Rectal smooth muscle tissue (tissue), 1 donor: Measurements from ENCODE around the gene KMT2A.
"Not testable (repeated sequence)": the region's sequence is repeated elsewhere in the genome, so short reads cannot be mapped to it uniquely, and the experiment has no call there.

Source experiments
- H3K27ac ChIP-seq: one replicate; pipeline ENCODE4 v1.7.0; 2013; ENCODE audit warnings: low read depth, low read length, inconsistent platforms
- H3K27me3 ChIP-seq: one replicate; pipeline ENCODE4 v1.7.0; 2013; ENCODE audit warnings: low read length; ENCODE audit not compliant: control insufficient read depth, insufficient read depth
- H3K36me3 ChIP-seq: one replicate; pipeline ENCODE4 v1.7.0; 2013; ENCODE audit warnings: low read length; ENCODE audit not compliant: control insufficient read depth, insufficient read depth
- H3K4me1 ChIP-seq: one replicate; pipeline ENCODE4 v1.7.0; 2013; ENCODE audit warnings: low read length; ENCODE audit not compliant: control insufficient read depth, insufficient read depth
- H3K4me3 ChIP-seq: one replicate; pipeline ENCODE4 v1.7.0; 2013; ENCODE audit warnings: low read length
- H3K9ac ChIP-seq: one replicate; pipeline ENCODE4 v1.7.0; 2013; ENCODE audit warnings: low read length

The KMT2A gene

DNA sequence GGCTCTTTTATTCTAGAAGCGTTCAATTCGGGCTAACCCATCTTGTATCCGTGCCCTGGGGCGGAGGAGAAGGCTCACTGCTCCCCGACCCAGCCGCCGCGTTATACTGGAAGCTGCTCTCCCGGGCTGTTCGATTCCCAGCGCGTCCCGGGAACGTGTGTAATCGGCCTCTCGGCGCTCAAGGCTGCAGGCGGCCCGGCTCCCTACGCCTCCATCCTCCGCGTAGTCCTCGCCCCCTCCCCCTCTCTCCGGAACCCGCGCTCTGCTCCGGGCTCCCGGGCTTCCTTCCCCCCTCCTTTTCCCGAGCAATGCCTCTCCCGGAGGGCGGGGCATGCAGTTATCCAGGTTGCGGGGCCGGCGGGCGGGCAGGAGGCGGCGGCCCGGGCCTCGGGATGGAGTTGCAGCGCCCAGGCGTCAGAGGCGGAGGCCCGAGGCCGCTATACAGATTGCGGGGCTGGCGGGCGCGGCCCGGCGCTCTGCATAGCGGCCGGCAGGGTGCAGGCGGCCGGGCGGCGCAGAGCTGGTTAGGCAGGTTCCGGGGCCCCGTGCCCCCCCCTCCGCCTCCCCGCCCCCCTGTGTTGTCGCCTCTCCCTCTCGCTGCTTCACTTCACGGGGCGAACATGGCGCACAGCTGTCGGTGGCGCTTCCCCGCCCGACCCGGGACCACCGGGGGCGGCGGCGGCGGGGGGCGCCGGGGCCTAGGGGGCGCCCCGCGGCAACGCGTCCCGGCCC lies at the start of gene KMT2A:
Gene KMT2A (plus strand): TSS at position 600 of the 732 bp plus-strand sequence. CDS start 21 bp downstream, at position 621.
- H3K36me3 ChIP-seq, result no peaks in the 10 kb centered on the region
- no peaks in the 10 kb centered on the region for H3K27me3 ChIP-seq
- H3K9ac ChIP-seq, result peak within 1 kb of the TSS; percentile 82
- H3K27ac ChIP-seq, result peak within 1 kb of the TSS; percentile 75
- H3K4me3 ChIP-seq, result peak within 1 kb of the TSS; percentile 88
- H3K4me1 ChIP-seq, result peaks cover 7% of the 10 kb centered on the region

DNA sequence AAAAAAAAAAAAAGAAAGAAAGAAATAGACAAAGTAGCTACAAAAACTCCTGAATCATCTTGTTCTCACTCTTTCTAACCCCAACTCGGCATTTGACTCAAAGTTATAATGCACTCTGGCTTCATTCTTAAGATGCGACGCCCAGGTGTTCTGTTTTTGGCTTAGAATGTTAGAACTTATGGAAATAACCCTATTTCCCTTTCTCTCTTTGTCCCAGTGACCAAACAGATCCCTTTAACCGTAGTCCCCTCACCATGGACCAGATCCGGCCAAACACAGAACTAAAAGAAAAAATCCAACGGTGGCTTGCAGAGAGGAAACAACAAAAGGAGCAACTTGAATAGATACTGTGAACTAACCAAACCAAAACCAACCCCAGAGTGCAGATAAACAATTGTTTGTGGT lies 40.2 kb upstream of the KMT2A start:
- Histone ChIP-seq H3K36me3 (peaks cover 8% of the 10 kb centered on the region), H3K27ac (no peak overlapping the region)

DNA sequence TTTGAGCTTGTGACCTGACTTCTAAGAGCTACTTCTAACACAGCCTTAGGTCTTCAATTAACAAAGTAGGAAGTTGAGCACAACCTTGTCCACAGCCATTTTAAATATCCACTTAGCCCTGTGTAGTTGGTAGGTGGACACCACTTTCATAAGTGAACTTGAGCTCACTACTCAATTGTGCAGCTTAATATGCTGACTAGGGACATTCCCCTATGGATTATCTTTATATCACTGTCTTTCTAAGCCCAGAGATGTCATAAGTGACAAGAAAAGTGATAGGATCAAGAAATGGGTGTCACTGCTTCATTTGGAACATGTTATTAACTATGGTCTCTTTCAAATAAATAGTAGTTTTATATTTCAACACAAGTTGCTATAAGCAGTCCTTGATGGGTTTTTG lies 38.8 kb upstream of the KMT2A start:
- no peak overlapping the region for H3K27ac ChIP-seq
- no peak overlapping the region for H3K4me3 ChIP-seq
- H3K27me3 ChIP-seq, result no peaks in the 10 kb centered on the region
- no peak overlapping the region for H3K9ac ChIP-seq
- peaks cover 4% of the 10 kb centered on the region for H3K4me1 ChIP-seq
- H3K36me3 ChIP-seq, result peaks cover 6% of the 10 kb centered on the region

More for the DNA sequence above, 40.2 kb upstream of the KMT2A start:
- Histone ChIP-seq H3K27me3 (no peaks in the 10 kb centered on the region), H3K4me1 (peaks cover 3% of the 10 kb centered on the region), H3K9ac (no peak overlapping the region), H3K4me3 (no peak overlapping the region)

DNA sequence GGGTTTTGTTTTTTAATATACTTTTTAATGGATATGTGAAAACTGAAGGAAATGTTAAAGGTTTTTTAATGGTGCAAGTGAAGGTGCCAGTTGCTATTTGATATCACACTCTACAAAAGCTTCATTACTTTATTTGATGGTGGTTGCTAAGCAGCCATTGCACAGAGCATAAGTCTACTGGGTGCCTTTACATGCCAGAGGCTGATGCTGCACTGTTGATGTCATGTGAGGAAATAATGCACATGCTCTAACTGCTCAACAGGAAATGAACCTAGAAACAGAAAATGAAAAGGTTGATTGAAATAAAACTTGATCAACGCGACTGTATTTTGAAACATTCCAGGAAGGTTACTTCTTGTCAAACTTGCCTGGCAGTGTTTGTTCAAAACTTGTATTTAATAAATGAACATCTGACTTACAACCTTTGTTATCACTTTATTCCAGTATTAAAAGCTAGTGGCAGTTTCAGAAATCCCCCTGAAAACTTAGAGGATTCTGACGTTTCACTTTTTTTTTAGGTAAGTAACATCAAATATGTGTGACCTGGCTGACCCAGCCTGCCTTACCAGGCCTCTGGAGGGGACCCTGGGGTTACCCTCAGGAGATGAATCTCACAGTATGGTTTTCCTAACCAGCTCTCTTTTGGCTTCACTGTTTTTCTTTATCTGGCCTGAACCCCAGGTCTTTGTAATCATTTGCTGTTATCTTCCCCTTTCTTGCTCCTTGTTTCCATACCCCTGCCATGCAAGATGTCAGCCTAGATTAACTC lies 37.3 kb upstream of the KMT2A start:
- Histone ChIP-seq H3K27me3 (no peaks in the 10 kb centered on the region), H3K27ac (no peak overlapping the region), H3K4me1 (peaks cover 11% of the 10 kb centered on the region), H3K9ac (no peak overlapping the region), H3K36me3 (no peaks in the 10 kb centered on the region), H3K4me3 (no peak overlapping the region)

DNA sequence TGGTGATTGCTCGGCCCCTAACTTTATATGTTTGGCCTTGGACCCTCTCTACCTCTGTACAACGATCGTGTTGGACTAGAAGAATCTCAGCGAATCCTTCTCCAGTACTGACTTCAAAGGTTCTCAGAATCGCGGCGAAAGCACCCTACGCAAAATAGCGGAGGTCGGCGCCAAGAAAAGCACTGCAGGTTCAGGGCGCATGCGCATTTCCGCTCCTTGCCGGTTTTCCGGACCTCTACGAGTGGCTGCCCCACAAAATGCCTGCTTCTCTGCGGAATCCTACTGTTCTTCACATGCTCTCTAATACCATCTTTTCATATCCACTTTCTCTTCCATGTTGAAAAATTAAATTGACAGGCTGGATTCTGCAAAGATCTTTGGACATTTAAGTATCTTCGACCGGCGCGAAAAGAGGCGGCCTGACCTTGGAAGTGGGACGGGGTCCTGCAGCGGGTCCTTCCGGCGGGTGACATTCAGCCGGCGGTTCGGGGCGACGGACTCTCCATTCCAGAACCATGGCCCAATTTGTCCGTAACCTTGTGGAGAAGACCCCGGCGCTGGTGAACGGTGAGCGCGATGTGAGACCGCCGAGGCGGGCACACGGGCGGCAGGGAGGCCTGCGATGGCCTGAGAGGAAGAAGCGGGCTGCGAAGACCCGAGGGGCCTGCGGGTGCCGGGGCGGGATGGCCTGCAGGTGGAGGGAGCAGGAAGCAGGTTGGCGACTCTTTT lies 35.0 kb upstream of the KMT2A start, which contains the start of gene ATP5MG:
Gene ATP5MG (plus strand): TSS at position 456 of the 729 bp plus-strand sequence. CDS start 60 bp downstream, at position 516.
- Histone ChIP-seq H3K4me1 (peaks cover 11% of the 10 kb centered on the region), H3K27me3 (no peaks in the 10 kb centered on the region), H3K36me3 (no peaks in the 10 kb centered on the region), H3K4me3 (peak within 1 kb of the TSS; percentile 96), H3K9ac (peak within 1 kb of the TSS; percentile 82), H3K27ac (peak within 1 kb of the TSS; percentile 92)

DNA sequence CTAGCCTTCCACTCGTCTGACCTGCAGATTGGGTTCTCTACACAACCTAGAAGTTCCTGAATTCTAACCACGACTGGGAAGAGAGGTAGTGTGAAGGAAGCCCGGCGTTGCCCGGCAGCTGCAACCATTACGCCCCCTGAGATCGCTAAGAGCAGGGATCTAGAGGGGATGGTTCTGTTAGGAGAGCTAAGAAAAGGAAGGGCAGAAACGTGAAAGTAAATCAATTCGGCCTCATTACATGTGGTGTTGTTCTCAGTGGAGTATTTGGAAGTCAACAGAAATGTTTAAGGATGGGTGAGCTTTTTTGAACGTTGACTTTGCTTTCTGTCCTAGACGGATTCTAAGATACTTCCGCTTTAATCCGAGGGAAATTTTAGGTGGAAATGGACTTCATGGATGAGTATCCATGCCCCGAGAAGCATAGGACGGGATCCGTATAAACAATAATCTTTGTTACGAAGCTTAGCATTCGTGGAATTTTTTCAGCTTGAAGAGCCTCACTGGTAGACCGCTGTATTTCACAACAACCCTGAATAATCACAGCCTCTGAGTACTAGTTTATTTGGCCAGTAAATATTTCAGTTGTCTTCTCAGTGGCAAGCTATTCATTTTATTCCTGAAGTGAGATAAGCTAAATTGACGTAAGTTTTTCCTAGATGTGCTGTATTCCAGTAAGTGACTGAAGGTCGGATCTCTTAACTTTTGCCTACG lies 34.3 kb upstream of the KMT2A start:
- peak overlapping the region; percentile 82 for H3K9ac ChIP-seq
- peaks cover 11% of the 10 kb centered on the region for H3K4me1 ChIP-seq
- no peaks in the 10 kb centered on the region for H3K36me3 ChIP-seq
- peak overlapping the region; percentile 96 for H3K4me3 ChIP-seq
- peak overlapping the region; percentile 92 for H3K27ac ChIP-seq
- H3K27me3 ChIP-seq, result no peaks in the 10 kb centered on the region

DNA sequence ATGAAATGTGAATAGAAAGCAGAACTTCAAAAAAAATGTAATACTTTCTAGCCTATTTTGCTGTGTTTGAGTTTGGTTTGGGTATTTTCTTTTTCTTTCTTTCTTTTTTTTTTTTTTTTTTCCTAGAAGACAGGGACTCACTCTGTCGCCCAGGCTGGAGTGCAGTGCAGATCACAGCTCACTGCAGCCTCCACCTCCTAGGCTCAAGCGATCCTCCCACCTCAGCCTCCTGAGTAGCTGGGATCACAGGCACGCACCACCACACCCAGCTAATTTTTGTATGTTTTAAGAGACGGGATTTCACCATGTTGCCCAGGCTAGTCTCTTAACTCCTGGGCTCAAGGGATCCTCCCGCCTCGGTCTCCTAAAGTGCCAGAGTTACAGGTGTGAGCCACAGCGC lies 33.7 kb upstream of the KMT2A start:
- not testable (repeated sequence) for H3K27ac ChIP-seq

DNA sequence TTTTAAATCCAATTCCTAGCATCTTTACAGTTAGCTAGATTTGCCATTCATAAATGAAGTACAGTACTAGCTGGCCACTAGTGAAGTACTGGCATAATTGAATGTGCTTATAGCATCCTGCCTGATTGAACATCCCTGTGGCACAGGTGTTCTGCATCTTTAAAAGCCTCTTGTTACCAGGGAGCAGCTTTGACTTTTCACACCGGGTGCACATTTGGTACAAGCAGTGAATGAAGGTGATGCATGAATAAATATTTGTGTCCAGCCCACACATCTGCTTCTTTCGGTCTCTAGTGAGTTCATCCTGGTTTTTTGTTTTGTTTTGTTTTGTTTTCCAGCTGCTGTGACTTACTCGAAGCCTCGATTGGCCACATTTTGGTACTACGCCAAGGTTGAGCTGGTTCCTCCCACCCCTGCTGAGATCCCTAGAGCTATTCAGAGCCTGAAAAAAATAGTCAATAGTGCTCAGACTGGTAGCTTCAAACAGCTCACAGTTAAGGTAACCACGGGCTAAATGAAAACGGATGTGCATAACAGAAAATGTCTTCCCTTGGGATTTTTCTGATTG lies 29.6 kb upstream of the KMT2A start:
- Histone ChIP-seq H3K4me3 (no peak overlapping the region), H3K4me1 (peaks cover 8% of the 10 kb centered on the region), H3K9ac (no peak overlapping the region), H3K27me3 (no peaks in the 10 kb centered on the region), H3K36me3 (peaks cover 3% of the 10 kb centered on the region), H3K27ac (no peak overlapping the region)

More for the DNA sequence above, 33.7 kb upstream of the KMT2A start:
- H3K9ac ChIP-seq, H3K27me3 ChIP-seq, H3K36me3 ChIP-seq: not testable (repeated sequence)
- Histone ChIP-seq H3K4me1 (peaks cover 11% of the 10 kb centered on the region), H3K4me3 (peak overlapping the region; percentile 96)

DNA sequence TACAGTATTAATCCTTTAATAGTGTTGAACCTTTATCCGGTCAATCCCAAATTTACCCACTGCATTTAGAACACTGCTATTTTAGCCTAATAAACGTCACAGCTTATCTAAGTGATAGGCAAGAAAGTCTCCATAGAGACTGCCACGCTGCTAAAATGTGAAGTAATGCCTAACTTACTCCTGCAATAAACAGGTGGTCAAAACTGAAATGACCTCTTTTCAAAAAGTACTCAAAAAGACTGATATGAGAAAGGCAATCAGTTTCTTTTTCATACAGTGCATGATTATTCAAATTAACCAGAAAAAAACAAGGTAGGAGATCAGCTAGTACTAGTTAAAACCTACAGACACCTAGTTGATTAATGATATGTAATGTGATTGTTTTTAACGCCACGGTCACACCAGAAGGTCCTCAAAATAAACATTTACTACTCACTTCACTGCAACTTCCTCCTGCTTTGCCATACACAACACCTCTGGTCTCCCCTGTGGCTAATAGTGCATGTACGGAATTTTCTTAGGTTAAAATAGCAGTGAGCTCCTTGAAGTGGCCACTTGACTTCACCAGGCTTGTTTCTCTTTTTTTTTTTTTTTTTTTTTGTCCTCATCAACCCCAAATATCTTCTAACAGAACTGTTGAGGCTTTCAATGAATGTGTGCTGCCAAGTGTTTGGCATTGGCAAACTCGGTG lies 26.1 kb upstream of the KMT2A start:
- Histone ChIP-seq H3K4me3 (no peak overlapping the region), H3K27ac (no peak overlapping the region), H3K4me1 (no peaks in the 10 kb centered on the region), H3K27me3 (no peaks in the 10 kb centered on the region), H3K9ac (no peak overlapping the region), H3K36me3 (peaks cover 3% of the 10 kb centered on the region)

DNA sequence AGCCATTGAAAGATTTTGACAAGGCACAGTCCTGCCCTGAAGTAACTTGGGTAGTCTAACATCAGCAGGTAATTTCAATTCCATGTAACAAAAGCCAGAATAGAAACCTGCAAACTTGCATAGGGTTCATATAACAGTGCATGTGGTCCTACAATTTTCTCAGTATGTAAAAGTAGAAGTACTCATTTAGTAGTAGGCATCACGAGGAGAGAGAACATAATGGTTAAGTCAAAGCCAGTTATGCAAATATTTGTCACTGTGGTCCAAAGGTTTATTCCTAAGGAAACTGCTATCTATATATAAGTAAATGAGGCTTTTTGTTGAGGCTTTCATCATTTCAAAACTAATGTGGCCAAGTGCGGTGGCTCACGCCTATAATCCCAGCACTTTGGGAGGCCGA lies 24.8 kb upstream of the KMT2A start:
- no peak overlapping the region for H3K27ac ChIP-seq
- H3K27me3 ChIP-seq, result no peaks in the 10 kb centered on the region
- H3K36me3 ChIP-seq, result peaks cover 3% of the 10 kb centered on the region
- H3K4me3 ChIP-seq, result no peak overlapping the region
- H3K9ac ChIP-seq, result no peak overlapping the region
- H3K4me1 ChIP-seq, result peaks cover 9% of the 10 kb centered on the region

DNA sequence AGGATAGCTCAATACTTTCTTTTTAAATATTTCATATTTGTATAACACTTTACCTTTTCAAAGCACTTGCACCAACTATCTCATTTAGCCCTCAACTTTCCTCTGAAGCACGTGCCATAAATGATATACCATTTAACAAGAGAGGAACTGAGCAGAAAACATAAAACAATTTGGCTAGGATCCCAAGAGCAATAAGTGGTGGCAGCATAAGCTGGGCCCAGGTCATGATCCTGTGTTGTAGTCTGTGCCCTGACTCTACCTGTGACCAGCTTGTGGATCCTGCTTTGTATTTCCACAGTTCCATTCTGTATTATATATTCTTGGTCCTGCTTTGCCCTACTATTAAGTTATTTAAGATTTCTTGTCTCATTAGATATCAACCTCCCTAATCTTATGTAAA lies 23.4 kb upstream of the KMT2A start:
- H3K36me3 ChIP-seq, result no peaks in the 10 kb centered on the region
- no peak overlapping the region for H3K4me3 ChIP-seq
- H3K27me3 ChIP-seq, result no peaks in the 10 kb centered on the region
- H3K4me1 ChIP-seq, result peaks cover 9% of the 10 kb centered on the region
- H3K27ac ChIP-seq, result no peak overlapping the region
- H3K9ac ChIP-seq, result no peak overlapping the region
